IPS DF 4.7 (cell line): Measurements from ENCODE around the gene FAM131B.

Experiments
- DNase-seq: peaks from one replicate; pipeline ENCODE4 v3.0.0-alpha.2; 2013; ENCODE audit warnings: low spot score; ENCODE audit errors: extremely low read depth

The FAM131B gene

DNA sequence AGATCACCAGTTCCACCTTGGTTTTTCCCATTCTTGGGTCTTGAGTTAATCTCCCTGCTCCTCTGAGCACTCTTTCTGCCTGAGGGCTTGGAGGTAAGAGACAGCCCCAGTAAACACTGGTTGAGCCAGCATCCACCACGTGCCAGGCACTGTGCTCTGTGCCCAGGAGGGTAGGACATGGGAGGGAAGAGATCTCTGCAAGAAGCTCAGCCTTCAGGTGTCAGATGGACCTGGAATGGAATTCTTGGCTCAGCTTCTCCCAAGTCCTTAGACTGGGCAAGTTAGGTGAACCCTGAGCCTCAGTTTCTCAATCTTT, 21.1 kb upstream of the FAM131B start:
- no peak for DNase-seq

- no peak for DNase-seq
These were observed 20.5 kb upstream of the FAM131B start for GRCh38 chr7:143382791-143383641.

DNA sequence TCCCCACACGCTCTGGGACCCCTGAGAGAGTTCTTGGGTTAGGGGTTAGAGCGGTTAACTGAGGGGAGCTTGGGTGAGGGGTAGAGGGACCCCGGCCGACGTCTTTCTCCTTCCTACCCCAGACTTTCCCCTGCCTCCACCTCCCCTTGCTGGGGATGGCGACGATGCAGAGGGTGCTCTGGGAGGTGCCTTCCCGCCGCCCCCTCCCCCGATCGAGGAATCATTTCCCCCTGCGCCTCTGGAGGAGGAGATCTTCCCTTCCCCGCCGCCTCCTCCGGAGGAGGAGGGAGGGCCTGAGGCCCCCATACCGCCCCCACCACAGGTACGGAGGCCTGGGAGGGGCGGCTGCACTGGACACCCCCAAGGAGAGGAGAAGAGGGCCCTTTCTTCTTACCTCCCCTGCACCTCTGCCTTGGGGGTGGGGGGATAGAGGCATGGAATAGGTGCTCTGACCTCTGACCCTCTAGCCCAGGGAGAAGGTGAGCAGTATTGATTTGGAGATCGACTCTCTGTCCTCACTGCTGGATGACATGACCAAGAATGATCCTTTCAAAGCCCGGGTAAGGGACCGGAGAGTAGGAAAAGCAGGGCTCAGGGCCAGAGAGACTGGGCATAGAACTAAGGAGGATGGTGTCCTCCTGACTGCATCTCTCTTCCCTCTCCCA, 19.7 kb upstream of the FAM131B start:
- no peak for DNase-seq

- DNase-seq, result no peak
These were observed 19.1 kb upstream of the FAM131B start for GRCh38 chr7:143381427-143382125.

DNA sequence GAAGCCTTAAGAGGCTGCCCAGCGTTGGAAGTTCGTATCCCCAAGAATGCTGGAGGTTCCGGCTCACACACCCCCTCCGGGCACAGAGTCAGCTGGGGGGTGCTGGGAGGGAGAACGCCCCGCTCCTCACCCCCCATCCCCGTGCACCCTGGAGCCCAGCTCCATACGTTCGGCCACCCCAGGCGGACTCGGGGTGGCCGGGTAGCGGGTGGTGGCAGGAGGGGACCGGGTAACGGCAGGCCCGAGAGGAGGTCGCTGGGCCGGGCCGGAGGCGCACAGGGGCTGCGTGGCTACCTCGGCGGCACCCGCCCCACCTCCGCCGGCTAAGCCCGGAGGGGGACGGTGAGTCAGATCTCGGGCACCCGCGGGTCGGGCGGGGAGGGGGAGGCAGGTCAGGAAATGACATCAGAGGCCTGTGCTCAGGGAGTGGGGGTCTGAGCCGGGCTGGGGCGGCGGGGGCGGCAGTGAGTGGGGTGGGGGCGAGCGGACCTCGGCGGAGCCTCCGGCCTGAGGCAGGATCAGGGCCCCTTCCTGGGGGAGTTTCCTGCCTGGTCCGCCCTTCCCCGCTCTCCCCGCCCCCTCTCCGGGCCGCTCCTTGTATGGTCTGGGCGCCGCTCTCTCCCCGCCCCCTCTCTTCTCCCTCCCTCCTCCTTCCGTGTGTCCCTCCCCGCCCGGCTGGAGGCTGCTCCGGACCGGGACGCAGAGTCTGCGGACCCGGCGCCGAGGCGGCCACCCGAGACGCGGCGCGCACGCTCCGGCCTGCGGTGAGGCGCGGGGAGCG, 18.3 kb upstream of the FAM131B start, which contains the start of gene ZYX:
TSS of gene ZYX (plus strand) at position 700 of the 781 bp plus-strand sequence. CDS start 227 bp downstream, outside the sequence.
- no peak for DNase-seq

DNA sequence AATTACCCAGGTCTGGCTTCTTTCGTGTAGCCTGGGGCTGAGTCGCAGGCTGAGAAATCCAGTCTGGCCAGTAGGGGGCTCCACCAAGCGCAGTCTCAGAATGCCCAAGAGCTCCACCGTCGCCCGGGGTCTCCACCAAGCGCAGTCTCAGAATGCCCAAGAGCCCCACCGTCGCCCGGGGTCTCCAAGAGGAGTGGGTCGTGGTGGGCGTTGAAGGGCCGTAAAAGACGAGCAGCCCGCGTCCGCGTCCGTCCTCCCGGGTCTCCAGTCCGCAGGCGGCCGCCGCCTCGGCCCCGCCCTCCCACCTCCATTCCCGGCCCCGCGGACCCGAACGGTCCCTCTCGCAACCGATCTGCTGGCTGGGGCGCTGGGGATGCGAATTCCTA, 17.7 kb upstream of the FAM131B start:
- no peak for DNase-seq

GRCh38 chr7:143379611-143380259, 17.2 kb upstream of the FAM131B start:
- DNase-seq, result no peak

- no peak for DNase-seq
These were observed 13.9 kb upstream of the FAM131B start for GRCh38 chr7:143376396-143376795.

DNA sequence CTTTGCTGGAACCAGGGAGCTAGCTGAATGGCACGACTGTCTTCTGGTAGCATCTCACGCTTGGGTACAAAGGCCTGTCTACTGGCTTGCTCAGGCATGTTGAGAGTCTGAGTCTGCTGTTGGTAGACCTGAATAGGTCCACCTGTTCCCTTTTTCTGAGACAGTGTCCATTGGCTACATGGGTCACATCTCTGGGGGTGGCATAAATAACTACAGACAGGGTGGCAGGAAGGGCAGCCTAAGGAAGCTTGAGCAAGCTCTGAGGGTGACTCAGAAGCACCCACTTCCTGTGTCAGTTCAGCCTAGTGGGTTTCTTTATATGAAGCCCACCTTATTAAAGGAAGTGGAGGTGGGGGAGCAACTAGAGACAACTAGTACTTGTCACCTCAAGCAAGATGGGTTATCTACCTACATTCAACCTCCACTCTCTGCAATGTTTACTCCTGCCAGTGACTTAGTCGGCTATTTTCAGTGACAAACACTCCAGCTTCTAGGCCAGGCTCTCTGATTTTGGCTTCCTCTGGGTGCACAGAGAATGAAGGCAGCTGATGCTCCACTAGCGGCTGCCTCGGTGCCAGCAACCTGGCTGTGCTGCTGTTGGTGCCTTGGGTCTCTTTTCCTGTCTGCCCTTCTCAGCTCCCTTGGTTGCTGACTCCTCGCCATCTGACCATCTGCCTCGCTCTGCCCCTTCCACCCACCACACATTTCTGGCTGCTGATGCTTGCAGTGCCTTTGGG, 13.0 kb upstream of the FAM131B start:
- DNase-seq, result no peak

- no peak for DNase-seq
These were observed 12.0 kb upstream of the FAM131B start for GRCh38 chr7:143374561-143374960.

- DNase-seq, result no peak
These were observed 10.8 kb upstream of the FAM131B start for GRCh38 chr7:143373255-143373794.

GRCh38 chr7:143372070-143372469, 9.6 kb upstream of the FAM131B start:
- DNase-seq, result no peak

DNA sequence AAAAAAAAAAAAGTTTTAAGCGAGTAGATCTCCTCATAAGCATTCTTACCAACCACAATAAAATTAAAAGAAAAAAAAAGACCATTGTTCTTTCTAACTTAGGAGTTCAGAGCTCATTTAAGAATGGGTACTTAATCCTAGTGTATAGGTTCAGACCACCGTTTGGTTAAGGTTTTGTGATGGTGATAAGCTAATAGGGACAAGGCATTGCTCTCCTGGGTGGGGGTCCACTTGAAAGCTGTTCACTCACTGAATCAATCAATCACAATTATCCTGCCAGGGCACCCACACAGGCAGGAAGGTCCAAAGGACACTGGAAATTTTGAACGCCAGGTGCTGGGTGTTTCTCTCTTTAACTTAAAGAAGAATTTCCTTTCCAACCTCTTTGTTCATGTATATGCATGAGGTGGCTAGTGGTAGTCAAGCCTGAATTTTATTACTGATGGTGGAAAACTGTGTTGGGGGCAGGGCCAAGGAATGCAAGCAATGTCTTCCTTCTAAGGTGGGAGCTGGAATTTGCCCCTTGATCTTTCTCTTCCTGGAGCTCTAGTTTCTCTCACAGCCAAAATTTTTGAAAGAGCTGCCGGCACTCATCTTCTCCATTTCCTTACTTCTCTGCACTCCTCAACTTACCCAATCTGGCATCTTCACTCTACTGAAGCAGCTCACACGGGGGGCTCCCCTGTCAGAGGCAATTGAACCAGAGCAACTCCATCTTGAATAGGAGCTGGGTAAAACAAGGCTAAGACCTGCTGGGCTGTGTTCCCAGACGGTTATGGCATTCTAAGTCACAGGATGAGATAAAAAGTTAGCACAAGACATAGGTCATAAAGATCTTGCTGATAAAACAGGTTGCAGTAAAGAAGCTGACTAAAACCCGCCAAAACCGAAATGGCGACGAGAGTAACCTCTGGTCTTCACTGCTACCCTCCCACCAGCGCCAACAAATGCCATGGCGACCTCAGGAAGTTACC, 7.5 kb upstream of the FAM131B start:
- no peak for DNase-seq

DNA sequence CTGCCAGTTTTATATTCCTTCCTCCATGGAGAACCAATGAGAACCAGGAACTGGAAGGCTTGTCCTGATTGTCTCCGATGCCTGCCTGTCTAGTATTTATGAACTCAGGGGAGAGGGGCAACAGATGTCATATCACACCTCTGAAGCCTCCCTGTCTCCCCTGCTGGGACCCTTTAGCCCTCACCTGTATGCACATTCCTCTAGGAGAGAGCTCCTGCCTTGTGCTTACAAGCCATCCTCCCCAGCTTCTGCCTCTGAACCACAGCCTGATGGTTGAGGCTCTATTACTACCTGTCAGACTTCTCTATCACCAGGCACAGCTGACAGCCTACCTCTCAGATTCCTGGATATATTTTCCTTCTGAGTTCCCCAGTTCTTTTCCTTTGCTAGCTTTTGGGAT, 5.9 kb upstream of the FAM131B start:
- no peak for DNase-seq

GRCh38 chr7:143367972-143368371, 5.5 kb upstream of the FAM131B start:
- DNase-seq, result no peak

DNA sequence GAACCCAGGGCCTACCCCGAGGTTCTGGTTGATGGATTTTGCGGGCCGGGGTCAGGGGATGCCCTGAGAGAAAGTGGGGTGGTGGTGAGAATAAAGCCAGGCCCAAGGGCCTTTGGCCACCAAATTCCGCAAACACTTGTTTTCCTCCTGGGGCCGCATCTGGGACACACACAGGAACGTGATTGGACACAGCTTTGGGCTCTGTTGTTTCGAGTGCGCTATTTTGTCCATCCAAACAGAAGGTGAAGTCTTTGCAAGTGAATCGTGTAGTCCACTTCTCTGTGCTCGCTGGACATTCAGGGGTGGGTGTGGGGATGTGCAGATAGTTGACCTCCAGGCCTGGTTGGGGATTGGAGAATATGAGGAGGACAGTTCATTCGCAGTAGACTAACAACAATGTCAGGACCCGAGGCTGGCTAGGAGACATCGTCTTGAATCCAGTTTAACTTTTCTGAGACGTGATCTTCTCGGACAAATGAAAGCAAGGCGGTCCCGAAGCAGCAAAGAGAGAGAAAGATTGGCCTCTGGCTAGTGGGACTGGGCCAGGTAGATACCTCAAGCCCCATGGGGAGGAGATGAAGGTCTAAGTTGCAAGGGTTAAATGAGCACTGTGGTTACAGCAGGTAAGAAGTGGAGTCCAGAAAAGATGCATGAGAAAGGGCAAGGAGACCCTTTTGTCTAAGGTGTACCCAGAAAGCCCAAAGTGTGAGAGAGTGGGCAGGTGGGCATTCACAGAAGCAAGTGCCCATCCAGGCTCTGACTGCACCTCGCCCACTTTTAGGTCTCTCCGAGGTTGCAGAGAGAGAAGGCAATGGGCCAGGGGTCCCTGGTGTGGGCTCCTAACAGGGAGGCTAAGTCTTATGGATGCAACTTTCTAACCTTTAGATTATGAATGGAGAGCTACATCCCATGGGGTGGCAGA, 764 bp upstream of the FAM131B start:
- DNase-seq, result no peak

GRCh38 chr7:143361552-143362130, 872 bp downstream of the FAM131B start:
- no peak for DNase-seq
